HCT116 (cell line): ENCODE results near the gene LCN2. TPM values are rescaled to one million over a fixed set of nuclear protein-coding genes. Genes with fewer than 3 reads are reported as not detected.

Experiments
- ATAC-seq: fragments of 200-7000 bp; cut with Tn5 transposase; 2 replicates; pipeline ENCODE4 v1.9.1; 2020; ENCODE audit warnings: mild to moderate bottlenecking, moderate library complexity
- BruUV-seq: library from RNA; stranded (reverse); fragments of 400-500 nt; replicated peaks from 2 replicates; lab custom pipeline; 2021; lab: Mats Ljungman, UMichigan
- CTCF ChIA-PET: fragments of 300-600 bp; sonication (Branson Sonifier 250); formaldehyde crosslinking; loops from one replicate; lab custom pipeline; 2021; ENCODE audit warnings: antibody characterized with exemption; lab: Charles Lee
- POLR2A ChIA-PET: fragments of 300-600, 350-600 bp; sonication (Branson Sonifier 250); formaldehyde crosslinking; loops from one replicate; lab custom pipeline; 2021; ENCODE audit warnings: antibody characterized with exemption; lab: Charles Lee
- RAD21 ChIA-PET, 2 experiments: fragments of 300-600 bp; sonication (Branson Sonifier 250); formaldehyde crosslinking; loops; one replicate each; lab custom pipeline; 2023; ENCODE audit warnings: low total read pairs in 2 of 2; ENCODE audit not compliant: uncharacterized antibody in 2 of 2, unreplicated experiment in 2 of 2, low non-redundant PET in 1 of 2; lab: Charles Lee
- DNase-seq: peaks from one replicate; pipeline ENCODE4 v3.0.0-alpha.2; 2010; ENCODE audit warnings: low read depth, low spot score
- H2AFZ ChIP-seq: fragments of 200-600 bp; shearing (Covaris generic), sonication (generic); 2 replicates; pipeline ENCODE4 v1.6.1; 2017; ENCODE audit warnings: low read depth, mixed run types, mixed read lengths, antibody characterized with exemption, low read length; ENCODE audit not compliant: poor library complexity, severe bottlenecking
- H3K27ac ChIP-seq: 2 replicates; pipeline ENCODE4 v1.5.1; 2012; ENCODE audit warnings: low read depth, low read length
- H3K27me3 ChIP-seq: fragments of 200-600 bp; sonication (generic); 2 replicates; pipeline ENCODE4 v1.6.1; 2016; ENCODE audit warnings: mixed run types, low read length, mixed read lengths; ENCODE audit not compliant: insufficient read depth
- H3K36me3 ChIP-seq, 2 experiments: fragments of 200-500 bp in 1 of 2; fragments of 200-600 bp in 1 of 2; sonication (Bioruptor generic) in 1 of 2; sonication (generic) in 1 of 2; 2 replicates each; pipeline versions ENCODE4 v1.5.1 to v1.6.1; 2014 to 2016; ENCODE audit warnings: low read length in 2 of 2, inconsistent platforms in 1 of 2, mixed read lengths in 1 of 2, mixed run types in 1 of 2; ENCODE audit not compliant: insufficient read depth in 2 of 2, control insufficient read depth in 1 of 2
- H3K4me1 ChIP-seq, 2 experiments: fragments of 200-600 bp in 1 of 2; sonication (generic) in 1 of 2; 2 replicates each; pipeline versions ENCODE4 v1.5.1 to v1.6.1; 2012 to 2017; ENCODE audit warnings: low read length in 2 of 2, inconsistent platforms in 1 of 2, mild to moderate bottlenecking in 1 of 2, mixed read lengths in 1 of 2, mixed run types in 1 of 2, moderate library complexity in 1 of 2; ENCODE audit not compliant: insufficient read depth in 2 of 2, control insufficient read depth in 1 of 2
- H3K4me2 ChIP-seq: fragments of 200-600 bp; sonication (generic); 2 replicates; pipeline ENCODE4 v1.6.1; 2017; ENCODE audit warnings: mixed run types, low read length, mixed read lengths
- H3K4me3 ChIP-seq, 2 experiments: fragments of 200-600 bp in 1 of 2; sonication (generic) in 1 of 2; replicated peaks in 1 of 2; 2 replicates each; pipeline ENCODE4 v1.5.1; 2011 to 2016; ENCODE audit warnings: low read length in 2 of 2, control low read depth in 1 of 2, low read depth in 1 of 2, mild to moderate bottlenecking in 1 of 2, mixed read lengths in 1 of 2, mixed run types in 1 of 2
- H3K79me2 ChIP-seq: fragments of 200-600 bp; sonication (generic); 2 replicates; pipeline ENCODE4 v1.6.1; 2017; ENCODE audit warnings: mild to moderate bottlenecking, mixed run types, low read length, moderate library complexity, mixed read lengths; ENCODE audit not compliant: insufficient read depth
- H3K9ac ChIP-seq: fragments of 200-600 bp; sonication (generic); 2 replicates; pipeline ENCODE4 v1.6.1; 2016; ENCODE audit warnings: low read length, mixed read lengths
- H3K9me2 ChIP-seq: fragments of 200-600 bp; sonication (generic), shearing (Covaris generic); 2 replicates; pipeline ENCODE4 v1.6.1; 2017; ENCODE audit warnings: mixed run types, mild to moderate bottlenecking, moderate library complexity; ENCODE audit not compliant: insufficient read depth
- H3K9me3 ChIP-seq, 2 experiments: fragments of 200-500 bp in 1 of 2; fragments of 200-600 bp in 1 of 2; sonication (Bioruptor generic) in 1 of 2; sonication (generic) in 1 of 2; 2 replicates each; pipeline ENCODE4 v1.6.1; 2014 to 2017; ENCODE audit warnings: low read length in 2 of 2, mixed read lengths in 2 of 2, inconsistent platforms in 1 of 2, low read depth in 1 of 2, mild to moderate bottlenecking in 1 of 2, mixed run types in 1 of 2, moderate library complexity in 1 of 2; ENCODE audit not compliant: control insufficient read depth in 1 of 2, insufficient read depth in 1 of 2
- H4K20me1 ChIP-seq: fragments of 200-600 bp; sonication (generic), shearing (Covaris generic); 2 replicates; pipeline ENCODE4 v1.6.1; 2017; ENCODE audit warnings: mixed run types, mild to moderate bottlenecking, moderate library complexity; ENCODE audit not compliant: insufficient read depth
- ATF3 ChIP-seq: IDR thresholded peaks from 2 replicates; pipeline ENCODE4 v1.6.1; 2012
- CBX3 ChIP-seq: IDR thresholded peaks from 2 replicates; pipeline ENCODE4 v1.6.1; 2012; ENCODE audit warnings: low read depth
- EGR1 ChIP-seq: IDR thresholded peaks from 2 replicates; pipeline ENCODE4 v1.6.1; 2012; ENCODE audit warnings: low read depth
- EZH2 ChIP-seq: fragments of 200-600 bp; sonication (generic); IDR thresholded peaks from 2 replicates; pipeline ENCODE4 v1.6.1; 2017; ENCODE audit warnings: antibody characterized with exemption, mixed run types
- JUND ChIP-seq: IDR thresholded peaks from 2 replicates; pipeline ENCODE4 v1.6.1; 2012
- MAX ChIP-seq: IDR thresholded peaks from 2 replicates; pipeline ENCODE4 v1.6.1; 2012
- POLR2AphosphoS5 ChIP-seq: IDR thresholded peaks from 2 replicates; pipeline ENCODE4 v1.6.1; 2011; ENCODE audit warnings: mild to moderate bottlenecking, low read depth, low read length, moderate library complexity
- RAD21 ChIP-seq: IDR thresholded peaks from 2 replicates; pipeline ENCODE4 v1.6.1; 2012; ENCODE audit warnings: low read depth, mild to moderate bottlenecking
- SIN3A ChIP-seq: IDR thresholded peaks from 2 replicates; pipeline ENCODE4 v1.6.1; 2012; ENCODE audit warnings: low read depth
- SP1 ChIP-seq: IDR thresholded peaks from 2 replicates; pipeline ENCODE4 v1.6.1; 2012; ENCODE audit warnings: low read depth
- SRF ChIP-seq: IDR thresholded peaks from 2 replicates; pipeline ENCODE4 v1.6.1; 2012; ENCODE audit warnings: low read depth
- intact Hi-C: fragments of 100-400 bp; cut with micrococcal nuclease; formaldehyde crosslinking; loops from 2 replicates; pipeline ENCODE4 v1.10.0; 2022
- total RNA-seq: library from RNA; stranded (reverse); gene quantifications from one replicate; pipeline ENCODE4 v1.2.1, GENCODE V29; 2021; ENCODE audit not compliant: unreplicated experiment

LCN2 gene
- total RNA-seq, 1 experiment from 2014 or later = 9.2 TPM

DNA sequence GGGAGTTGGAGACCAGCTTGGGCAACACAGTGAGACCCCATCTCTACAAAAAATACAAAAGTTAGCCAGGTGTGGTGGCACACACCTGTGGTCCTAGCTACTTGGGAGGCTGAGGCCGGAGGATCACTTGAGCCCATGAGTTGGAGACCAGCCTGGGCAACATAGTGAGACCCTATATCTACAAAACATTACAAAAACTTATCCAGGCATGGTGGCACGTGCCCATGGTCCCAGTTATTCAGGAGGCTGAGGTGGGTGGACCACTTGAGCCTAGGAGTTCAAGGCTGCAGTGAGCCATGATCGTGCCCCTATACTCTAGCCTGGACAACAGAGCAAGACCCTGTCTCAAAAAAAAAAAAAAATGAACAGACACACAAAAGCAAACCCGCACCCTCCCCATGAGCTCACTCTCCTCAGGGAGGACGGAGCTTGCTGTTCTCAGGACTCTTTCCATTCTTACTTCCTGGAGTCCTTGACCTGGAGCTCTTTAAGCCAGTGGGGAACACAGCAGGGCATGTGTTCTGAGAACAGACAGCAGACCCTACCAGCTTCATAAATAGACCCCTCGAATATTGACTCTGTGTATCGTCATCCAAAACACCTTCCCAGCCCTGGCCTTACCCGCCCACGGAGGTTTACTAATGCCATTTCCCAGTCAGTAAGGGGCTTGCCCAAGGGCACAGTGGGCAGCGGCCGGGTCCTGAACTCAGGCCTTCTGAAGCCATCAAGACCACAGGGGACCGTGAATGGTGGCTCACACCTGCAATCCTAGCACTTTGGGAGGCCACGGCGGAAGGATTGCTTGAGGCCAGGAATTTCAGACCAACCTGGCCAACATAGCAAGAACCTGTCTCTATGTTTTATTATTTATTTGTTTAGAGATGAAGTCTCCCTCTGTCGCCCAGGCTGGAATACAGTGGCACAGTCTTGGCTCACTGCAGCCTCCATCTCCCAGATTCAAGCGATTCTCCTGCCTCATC lies 32.9 kb upstream of the LCN2 start:
- TF ChIP-seq SRF (no peak), RAD21 (no peak), EZH2 (no peak), CBX3 (no peak), POLR2AphosphoS5 (no peak), SIN3A (no peak), EGR1 (no peak), MAX (no peak), JUND (no peak), SP1 (no peak), ATF3 (no peak)
- H3K27me3 ChIP-seq = no peaks in the 10 kb centered on the region
- H3K4me2 ChIP-seq = no peak overlapping the region
- H3K9me3 ChIP-seq = no peaks in the 10 kb centered on the region
- no peak for ATAC-seq
- RAD21 ChIA-PET = no interaction called here
- POLR2A ChIA-PET = no interaction called here
- CTCF ChIA-PET = interaction anchor here (0.9 to 1.9 kb wide), 2 partner anchors 9 to 33 kb away, joined by 3 to 8 read pairs; no protein-coding TSS in a partner anchor
- intact Hi-C loops = loop anchor here (1.0 kb wide), 1 partner anchor 173 kb away; no protein-coding TSS in a partner anchor
- H3K4me3 ChIP-seq = no peak overlapping the region
- no peak overlapping the region for H2AFZ ChIP-seq
- no peaks in the 10 kb centered on the region for H3K79me2 ChIP-seq
- H3K9ac ChIP-seq = no peak overlapping the region
- no peaks in the 10 kb centered on the region for H3K9me2 ChIP-seq
- no peak for DNase-seq
- peaks cover 3 to 4% of the 10 kb centered on the region in 2 experiments; a peak in 3 of 4 replicates for H3K4me1 ChIP-seq
- H3K36me3 ChIP-seq = peaks cover 0 to 8% of the 10 kb centered on the region in 2 experiments; a peak in 1 of 4 replicates
- H4K20me1 ChIP-seq = no peaks in the 10 kb centered on the region
- no TSS peak for BruUV-seq
- H3K27ac ChIP-seq = no peak overlapping the region
